Measurements from ENCODE around the gene DAO. TPM values are rescaled to one million over a fixed set of nuclear protein-coding genes. Genes with fewer than 3 reads are reported as not detected.
"Not testable (repeated sequence)": the region's sequence is repeated elsewhere in the genome, so short reads cannot be mapped to it uniquely, and the experiment has no call there.

Gene DAO
- total RNA-seq, 2 experiments from 2014 or later, result not detected

GRCh38 chr12:108856428-108857157 lies 23.3 kb upstream of the DAO start:
- H3K9me3 Mint-ChIP-seq, result peaks cover 6% of the 10 kb centered on the region
- peaks cover 28% of the 10 kb centered on the region for H3K36me3 Mint-ChIP-seq
- peak; percentile 66 for DNase-seq
- peaks cover 39% of the 10 kb centered on the region for H3K4me1 Mint-ChIP-seq
- H3K4me3 Mint-ChIP-seq, result peak overlapping the region; percentile 97
- H3K27me3 Mint-ChIP-seq, result peaks cover 12% of the 10 kb centered on the region
- H3K27ac Mint-ChIP-seq, result peak overlapping the region; percentile 92

DNA sequence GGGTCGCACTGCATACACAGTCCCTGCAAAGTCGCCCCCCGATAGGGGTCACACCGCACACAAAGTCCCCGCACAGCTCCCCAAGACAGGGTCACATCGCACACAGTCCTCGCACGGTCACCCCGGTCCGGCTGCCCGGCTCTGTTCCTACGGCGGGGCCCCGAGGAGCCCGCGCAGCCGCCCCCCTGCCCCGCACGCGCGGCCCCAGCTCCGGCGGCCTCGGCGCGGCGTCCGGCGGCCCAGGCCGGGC lies 22.8 kb upstream of the DAO start:
- peak overlapping the region; percentile 92 for H3K27ac Mint-ChIP-seq
- H3K27me3 Mint-ChIP-seq, result peaks cover 12% of the 10 kb centered on the region
- H3K4me1 Mint-ChIP-seq, result peaks cover 39% of the 10 kb centered on the region
- no peak for DNase-seq
- H3K4me3 Mint-ChIP-seq, result peak overlapping the region; percentile 97
- peaks cover 6% of the 10 kb centered on the region for H3K9me3 Mint-ChIP-seq
- H3K36me3 Mint-ChIP-seq, result peaks cover 27% of the 10 kb centered on the region

GRCh38 chr12:108858311-108859074 lies 21.4 kb upstream of the DAO start:
- H3K27ac Mint-ChIP-seq, result peak overlapping the region; percentile 90
- DNase-seq, result no peak
- H3K27me3 Mint-ChIP-seq, result peaks cover 12% of the 10 kb centered on the region
- peaks cover 39% of the 10 kb centered on the region for H3K4me1 Mint-ChIP-seq
- peak overlapping the region; percentile 85 for H3K4me3 Mint-ChIP-seq
- H3K36me3 Mint-ChIP-seq, result peaks cover 27% of the 10 kb centered on the region
- peaks cover 6% of the 10 kb centered on the region for H3K9me3 Mint-ChIP-seq

DNA sequence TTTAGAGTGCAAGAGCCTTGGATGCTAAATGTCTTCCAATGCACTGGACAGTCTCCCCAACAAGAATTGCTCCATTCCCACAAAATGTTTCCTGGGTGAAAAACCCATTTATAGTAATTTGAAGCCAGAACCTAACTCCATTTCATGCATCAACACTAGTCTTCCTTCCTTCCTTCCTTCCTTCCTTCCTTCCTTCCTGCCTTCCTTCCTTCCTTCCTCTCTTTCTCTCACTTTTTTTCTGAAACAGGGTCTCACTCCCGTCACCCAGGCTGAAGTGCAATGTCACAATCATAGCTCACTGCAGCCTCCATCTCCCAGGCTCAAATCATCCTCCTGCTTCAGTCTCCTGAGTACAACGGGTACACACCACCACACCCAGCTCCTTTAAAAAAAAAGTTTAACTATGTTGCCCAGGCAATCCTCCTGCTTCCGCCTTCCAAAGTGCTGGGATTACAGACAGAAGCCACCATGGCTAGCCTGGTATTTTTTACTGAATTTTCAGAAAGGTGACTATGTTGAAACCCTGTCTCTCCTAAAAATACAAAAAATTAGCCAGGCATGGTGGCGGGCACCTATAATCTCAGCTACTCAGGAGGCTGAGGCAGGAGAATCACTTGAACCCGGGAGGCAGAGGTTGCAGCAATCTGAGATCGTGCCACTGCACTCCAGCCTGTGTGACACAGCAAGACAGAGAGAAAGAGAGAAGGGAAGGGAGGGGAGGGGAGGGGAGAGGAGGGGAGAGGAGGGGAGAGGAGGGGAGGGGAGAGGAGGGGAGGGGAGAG lies 20.6 kb upstream of the DAO start:
- Mint-ChIP-seq H3K4me3 (peak overlapping the region; percentile 85), H3K36me3 (peaks cover 23% of the 10 kb centered on the region), H3K4me1 (peaks cover 33% of the 10 kb centered on the region), H3K27me3 (peaks cover 12% of the 10 kb centered on the region)
- not testable (repeated sequence) for H3K9me3 Mint-ChIP-seq, DNase-seq, H3K27ac Mint-ChIP-seq

- Mint-ChIP-seq H3K4me1 (peaks cover 30% of the 10 kb centered on the region), H3K9me3 (peaks cover 6% of the 10 kb centered on the region), H3K27ac (no peak overlapping the region), H3K27me3 (peaks cover 12% of the 10 kb centered on the region), H3K4me3 (no peak overlapping the region), H3K36me3 (peaks cover 17% of the 10 kb centered on the region)
- DNase-seq, result no peak
Observed at GRCh38 chr12:108859923-108860291, 20.0 kb upstream of the DAO start.

DNA sequence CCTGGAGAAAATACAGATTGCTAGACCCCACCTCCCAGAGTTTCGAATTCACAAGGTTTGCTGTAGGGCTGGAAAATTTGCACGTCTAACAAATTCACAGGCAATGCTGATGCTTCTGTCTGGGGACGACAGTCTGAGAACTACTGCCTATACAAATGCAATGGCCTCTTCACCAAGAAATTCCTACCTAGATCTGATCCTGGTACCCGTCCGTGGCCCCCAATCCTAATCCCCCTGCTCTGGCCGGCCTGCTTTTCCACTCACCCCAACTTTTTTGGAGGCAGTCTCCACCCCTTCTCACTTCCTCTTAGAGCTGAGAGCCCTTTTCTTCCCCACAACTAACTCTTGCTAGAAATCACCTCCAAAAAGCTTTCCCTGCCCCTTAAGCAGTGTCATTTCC lies 19.4 kb upstream of the DAO start:
- no peak for DNase-seq
- H3K4me1 Mint-ChIP-seq, result peaks cover 28% of the 10 kb centered on the region
- peaks cover 12% of the 10 kb centered on the region for H3K36me3 Mint-ChIP-seq
- H3K4me3 Mint-ChIP-seq, result no peak overlapping the region
- peaks cover under 1% of the 10 kb centered on the region for H3K9me3 Mint-ChIP-seq
- peaks cover 12% of the 10 kb centered on the region for H3K27me3 Mint-ChIP-seq
- H3K27ac Mint-ChIP-seq, result no peak overlapping the region

DNA sequence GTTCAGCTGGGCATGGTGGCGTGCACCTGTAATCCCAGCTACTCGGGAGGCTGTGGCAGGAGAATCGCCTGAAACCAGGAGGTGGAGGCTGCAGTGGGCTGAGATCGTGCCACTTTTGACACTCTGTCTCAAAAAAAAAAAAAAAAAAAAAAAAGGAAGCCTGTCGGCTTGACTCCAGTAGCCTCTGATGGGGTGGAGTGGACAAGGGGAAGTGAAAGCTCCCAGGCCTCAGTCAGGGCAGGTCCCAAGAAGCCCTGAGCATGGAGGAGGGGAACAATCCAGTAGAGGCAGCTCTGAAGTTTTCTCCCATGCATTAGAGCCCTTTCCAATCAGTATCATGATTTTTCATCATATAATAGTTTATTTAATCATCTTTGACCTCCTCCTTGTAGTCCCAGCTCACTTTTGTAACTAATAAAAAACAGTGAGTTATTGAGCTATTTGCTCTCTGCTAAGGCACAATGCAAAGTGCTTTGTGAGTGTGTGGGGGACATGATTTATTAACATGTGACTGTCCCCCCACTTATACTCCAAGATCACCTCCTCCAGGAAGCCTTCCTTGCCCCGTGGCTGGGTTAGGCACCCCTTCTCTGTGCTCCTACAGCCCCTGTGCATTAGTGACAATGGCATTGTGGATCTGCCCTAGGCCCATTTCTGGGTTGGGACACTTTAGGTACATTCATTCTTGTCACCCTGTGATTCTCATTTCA lies 17.9 kb upstream of the DAO start:
- Mint-ChIP-seq H3K27ac (no peak overlapping the region), H3K27me3 (peaks cover 12% of the 10 kb centered on the region), H3K4me3 (no peak overlapping the region), H3K4me1 (peaks cover 14% of the 10 kb centered on the region), H3K36me3 (no peaks in the 10 kb centered on the region), H3K9me3 (no peaks in the 10 kb centered on the region)
- no peak for DNase-seq

DNA sequence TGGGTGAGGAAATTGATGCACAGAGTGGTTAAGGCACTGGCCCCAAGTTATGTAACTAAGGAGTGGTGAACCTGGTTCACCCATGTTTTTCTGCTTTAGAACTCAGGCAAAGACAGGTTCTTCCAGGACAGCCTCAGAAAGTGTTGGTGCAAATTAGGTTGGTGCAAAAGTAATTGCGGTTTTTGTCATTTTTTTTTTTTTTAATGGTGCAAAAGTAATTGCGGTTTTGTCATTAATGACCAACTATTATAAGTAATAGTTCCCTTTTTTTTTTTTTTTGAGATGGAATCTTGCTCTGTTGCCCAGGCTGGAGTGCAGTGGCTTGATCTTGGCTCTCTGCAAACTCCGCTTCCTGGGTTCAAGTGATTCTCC lies 17.3 kb upstream of the DAO start:
- DNase-seq, result no peak
- no peaks in the 10 kb centered on the region for H3K9me3 Mint-ChIP-seq
- H3K27me3 Mint-ChIP-seq, result peaks cover 12% of the 10 kb centered on the region
- H3K4me1 Mint-ChIP-seq, result peaks cover 14% of the 10 kb centered on the region
- no peak overlapping the region for H3K27ac Mint-ChIP-seq
- H3K36me3 Mint-ChIP-seq, result no peaks in the 10 kb centered on the region
- H3K4me3 Mint-ChIP-seq, result no peak overlapping the region

GRCh38 chr12:108865169-108865568 lies 14.7 kb upstream of the DAO start:
- Mint-ChIP-seq H3K4me3 (no peak overlapping the region), H3K27me3 (no peaks in the 10 kb centered on the region), H3K27ac (no peak overlapping the region), H3K4me1 (no peaks in the 10 kb centered on the region), H3K9me3 (no peaks in the 10 kb centered on the region), H3K36me3 (no peaks in the 10 kb centered on the region)
- no peak for DNase-seq

GRCh38 chr12:108866083-108866482 lies 13.8 kb upstream of the DAO start:
- not testable (repeated sequence) for H3K4me3 Mint-ChIP-seq, H3K27me3 Mint-ChIP-seq, H3K36me3 Mint-ChIP-seq, H3K4me1 Mint-ChIP-seq, H3K9me3 Mint-ChIP-seq, DNase-seq, H3K27ac Mint-ChIP-seq

- Mint-ChIP-seq H3K4me1 (no peaks in the 10 kb centered on the region), H3K27ac (no peak overlapping the region), H3K27me3 (no peaks in the 10 kb centered on the region), H3K4me3 (no peak overlapping the region), H3K9me3 (no peaks in the 10 kb centered on the region), H3K36me3 (no peaks in the 10 kb centered on the region)
- no peak for DNase-seq
Observed at GRCh38 chr12:108868781-108869180, 11.1 kb upstream of the DAO start.

DNA sequence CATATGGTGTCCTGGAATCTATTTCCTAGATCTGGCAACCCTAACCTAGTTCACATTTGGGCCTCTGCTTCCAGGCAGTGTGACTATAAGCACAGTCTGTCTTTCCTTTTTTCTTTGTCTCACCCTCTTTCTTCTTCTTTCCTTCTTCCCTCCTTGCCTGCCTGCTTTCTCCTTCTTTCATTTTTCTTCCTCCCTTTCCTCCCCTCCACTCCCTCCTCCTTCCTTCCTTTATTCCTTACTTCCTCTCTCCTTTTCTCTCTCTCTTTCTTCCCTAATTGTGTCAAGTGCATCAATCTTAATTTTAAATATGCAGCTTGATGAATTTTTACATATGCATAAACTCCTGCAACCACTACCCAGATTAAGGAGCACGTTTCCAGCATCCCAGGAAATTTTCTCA lies 4.6 kb upstream of the DAO start:
- Mint-ChIP-seq H3K36me3 (no peaks in the 10 kb centered on the region), H3K27ac (no peak overlapping the region), H3K9me3 (peaks cover 5% of the 10 kb centered on the region), H3K4me3 (no peak overlapping the region), H3K4me1 (no peaks in the 10 kb centered on the region), H3K27me3 (no peaks in the 10 kb centered on the region)
- DNase-seq, result no peak

DNA sequence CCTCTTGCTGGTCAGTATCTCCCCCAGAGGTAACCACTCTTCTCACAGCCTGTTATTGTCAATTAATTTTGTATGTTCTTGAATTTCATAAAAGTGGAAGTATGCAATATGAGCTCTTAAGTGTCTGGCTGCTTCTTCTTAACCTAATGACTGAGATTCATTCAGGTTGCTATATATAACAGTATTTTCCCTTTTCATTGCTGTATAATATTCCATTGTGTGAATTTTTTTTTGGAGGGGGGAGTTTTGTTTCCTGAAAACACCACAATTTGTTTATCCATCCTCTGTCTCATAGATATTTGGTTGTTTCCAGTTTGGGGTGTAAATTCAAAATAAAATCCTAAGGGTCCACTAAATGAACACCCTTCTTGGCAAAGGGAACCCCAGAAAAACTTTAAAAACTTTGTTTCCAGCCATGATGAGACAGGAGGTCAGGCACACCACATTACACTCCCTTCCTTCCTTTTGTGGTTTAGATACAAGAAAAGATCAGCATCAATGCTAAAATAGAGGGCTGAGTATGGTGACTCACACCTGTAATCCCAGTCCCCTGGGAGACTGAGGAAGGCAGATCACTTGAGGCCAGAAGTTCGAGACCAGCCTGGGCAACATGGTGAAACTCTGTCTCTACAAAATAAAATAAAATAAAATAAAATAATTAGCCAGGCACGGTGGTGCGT lies 4.1 kb upstream of the DAO start:
- Mint-ChIP-seq H3K27me3 (no peaks in the 10 kb centered on the region), H3K4me1 (no peaks in the 10 kb centered on the region), H3K27ac (no peak overlapping the region), H3K36me3 (no peaks in the 10 kb centered on the region), H3K9me3 (peaks cover 5% of the 10 kb centered on the region), H3K4me3 (no peak overlapping the region)
- DNase-seq, result no peak

DNA sequence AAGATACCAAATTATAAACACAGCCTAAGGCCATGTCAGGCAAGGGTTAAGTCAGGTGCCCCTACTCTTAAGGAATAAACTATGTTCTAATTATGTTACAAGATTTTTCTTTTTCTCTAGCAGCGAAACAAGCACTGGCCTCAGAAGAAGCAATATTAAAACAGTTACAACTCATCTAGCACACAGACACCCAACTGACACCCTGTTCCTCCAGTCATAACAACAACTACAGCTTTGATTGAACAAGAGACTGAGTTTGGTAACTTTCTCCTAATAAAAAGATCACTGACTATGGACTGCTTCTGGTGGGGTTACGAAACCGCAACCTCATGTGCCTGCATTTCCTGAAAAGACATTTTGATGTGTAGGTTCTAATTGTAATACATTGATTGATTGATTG lies 3.3 kb upstream of the DAO start:
- Mint-ChIP-seq H3K36me3 (no peaks in the 10 kb centered on the region), H3K27me3 (no peaks in the 10 kb centered on the region), H3K27ac (no peak overlapping the region)

DNA sequence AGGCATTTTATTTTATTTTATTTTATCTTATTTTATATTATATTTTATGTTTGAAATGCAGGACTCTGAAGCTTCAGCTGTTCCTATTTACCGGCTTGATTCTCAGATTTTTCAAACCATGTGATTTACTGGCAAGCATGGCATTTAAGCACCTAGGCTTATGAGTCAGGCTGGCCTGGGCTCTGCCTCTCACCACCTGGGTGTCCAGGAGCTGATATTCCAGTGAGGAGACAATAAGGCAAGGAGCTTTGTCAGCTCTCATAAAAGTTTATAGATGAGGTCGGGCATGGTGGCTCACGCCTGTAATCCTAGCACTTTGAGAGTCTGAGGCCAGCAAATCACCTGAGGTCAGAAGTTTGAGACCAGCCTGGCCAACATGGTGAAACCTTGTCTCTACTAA lies 2.1 kb downstream of the DAO start:
- no peak overlapping the region for H3K27ac Mint-ChIP-seq
- no peaks in the 10 kb centered on the region for H3K9me3 Mint-ChIP-seq
- H3K4me3 Mint-ChIP-seq, result no peak overlapping the region
- no peaks in the 10 kb centered on the region for H3K27me3 Mint-ChIP-seq
- DNase-seq, result no peak
- no peaks in the 10 kb centered on the region for H3K36me3 Mint-ChIP-seq
- no peaks in the 10 kb centered on the region for H3K4me1 Mint-ChIP-seq

More for the DNA sequence above, 3.3 kb upstream of the DAO start:
- H3K4me1 Mint-ChIP-seq, result no peaks in the 10 kb centered on the region
- H3K4me3 Mint-ChIP-seq, result no peak overlapping the region
- peaks cover 5% of the 10 kb centered on the region for H3K9me3 Mint-ChIP-seq
- DNase-seq, result no peak

Data from activated naive CD8-positive, alpha-beta T cell treated with anti-CD3 and anti-CD28 coated beads for 36 hours (primary cell).